Sigmoid colon (tissue), 7 donors: ENCODE data around the gene DSCAML1. TPM values are rescaled to one million over a fixed set of nuclear protein-coding genes. Genes with fewer than 3 reads are reported as not detected.

Experiments
- DNase-seq: peaks from one replicate; pipeline ENCODE4 v3.0.0-alpha.2; 2019
- H3K27ac ChIP-seq, 4 donors: fragments of 200-600 bp; sonication (generic); one replicate each; pipeline ENCODE4 v1.5.1; 2016 to 2019; ENCODE audit warnings: mild to moderate bottlenecking in 1 of 4
- H3K27me3 ChIP-seq, 3 donors: fragments of 200-600 bp; sonication (generic); one replicate each; pipeline ENCODE4 v1.5.1; 2019; ENCODE audit warnings: mild to moderate bottlenecking in 1 of 3
- H3K36me3 ChIP-seq, 4 donors: fragments of 200-600 bp; sonication (generic); one replicate each; pipeline ENCODE4 v1.5.1; 2016 to 2019
- H3K4me1 ChIP-seq, 4 donors: fragments of 200-600 bp; sonication (generic); one replicate each; pipeline ENCODE4 v1.5.1; 2017 to 2019
- H3K4me3 ChIP-seq, 4 donors: fragments of 200-600 bp; sonication (generic); one replicate each; pipeline ENCODE4 v1.5.1; 2017 to 2019; ENCODE audit warnings: mild to moderate bottlenecking in 2 of 4, moderate library complexity in 1 of 4
- H3K9me3 ChIP-seq, 4 donors: fragments of 200-600 bp in 3 of 4; sonication (generic) in 3 of 4; one replicate each; pipeline versions ENCODE4 v1.5.1 to v1.6.1; 2013 to 2019
- EP300 ChIP-seq, 4 donors: sonication (generic); formaldehyde crosslinking; IDR thresholded peaks; one replicate each; pipeline ENCODE4 v1.6.1; 2017; ENCODE audit warnings: antibody characterized with exemption in 4 of 4
- POLR2A ChIP-seq, 2 donors: fragments of 450-650 bp; IDR thresholded peaks; one replicate each; pipeline ENCODE4 v1.6.1; 2016; ENCODE audit warnings: antibody characterized with exemption in 2 of 2, mild to moderate bottlenecking in 2 of 2, moderate library complexity in 2 of 2
- POLR2AphosphoS5 ChIP-seq, 4 donors: sonication (generic); formaldehyde crosslinking; IDR thresholded peaks; one replicate each; pipeline ENCODE4 v1.6.1; 2017; ENCODE audit warnings: antibody characterized with exemption in 4 of 4
- whole genome bisulfite sequencing, 2 donors: extraction: QIAGEN DNeasy Blood & Tissue Kit; methylation state at CpG; one replicate each; pipeline ENCODE4 v1.1.7; 2013; 5-methylcytosine and 5-hydroxymethylcytosine counted together
- intact Hi-C: fragments of 100-400 bp; cut with DNase I; formaldehyde crosslinking; loops from one replicate; pipeline ENCODE4 v1.15.1; 2023
- polyA plus RNA-seq, 3 donors: library from polyadenylated mRNA; stranded (reverse); fragments of 200-250 nt; gene quantifications; one replicate each; pipeline ENCODE4 v1.2.3, GENCODE V29; 2013
- total RNA-seq, 4 donors: library from RNA; depleted of rRNA; stranded (reverse); fragments of >200 nt; gene quantifications; one replicate each; pipeline ENCODE4 v1.1.0, GENCODE V29; 2016
- TF ChIP-seq, protein P1 (sequence below), 4 experiments: fragments of 450-650 bp in 3 of 4; fragments of 200-600 bp in 1 of 4; IDR thresholded peaks; one replicate each; pipeline ENCODE4 v1.5.1; 2016 to 2019; ENCODE audit warnings: antibody characterized with exemption in 4 of 4, mild to moderate bottlenecking in 3 of 4, moderate library complexity in 2 of 4
- donor health status: healthy with polysubstance abuse.
- donor health status: Bipolar disorder and iron deficiency.
- donor health status: healthy.

DSCAML1 gene
- total and polyA plus RNA-seq, 7 donors: under 0.01 to 7.5 (median 1.2) TPM

DNA sequence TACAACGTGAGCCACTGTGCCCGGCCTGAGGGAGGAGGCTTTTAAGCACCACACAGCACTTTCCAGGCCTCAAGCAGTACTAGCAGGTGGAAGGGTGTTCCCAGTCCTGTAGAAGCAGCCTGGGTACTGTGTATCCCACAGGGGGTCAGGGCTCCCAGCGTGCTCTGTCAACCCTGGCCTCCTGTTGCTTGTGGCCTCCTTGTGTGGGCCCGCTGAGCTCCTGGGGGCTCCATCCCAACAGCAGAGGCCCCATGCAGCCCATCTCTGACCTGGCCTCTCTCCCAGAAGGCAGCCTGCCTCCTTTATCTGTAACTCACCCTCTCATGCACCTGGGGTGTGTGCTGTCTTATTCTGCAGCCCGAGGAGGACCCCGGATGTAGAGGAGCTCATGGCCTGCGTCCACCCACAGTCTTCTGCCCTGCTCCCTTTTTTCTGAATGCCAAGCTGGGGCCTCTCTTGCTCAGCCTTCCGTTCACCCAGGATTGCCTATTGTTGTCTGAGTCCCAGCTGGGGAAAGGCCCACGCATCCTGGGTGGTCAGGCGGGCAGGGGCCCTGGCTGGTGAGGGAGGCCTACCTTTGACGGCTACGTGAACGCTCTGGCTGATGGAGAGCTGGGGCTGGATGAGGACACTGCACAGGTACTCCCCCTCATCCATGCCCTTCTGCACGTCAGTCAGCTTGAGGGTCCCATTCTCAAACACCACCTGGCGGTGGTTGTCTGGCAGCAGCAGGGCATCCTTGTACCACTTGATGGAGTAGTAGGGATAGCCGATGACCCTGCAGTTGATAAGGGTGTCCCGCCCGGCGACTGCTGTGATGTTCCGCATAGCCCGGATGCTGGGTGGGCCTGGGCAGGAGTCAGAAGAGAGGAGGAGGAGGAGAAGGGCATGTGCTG lies 280.9 kb downstream of the DSCAML1 start:
- intact Hi-C loops: no loop called here
- H3K9me3 ChIP-seq: no peaks in the 10 kb centered on the region
- H3K36me3 ChIP-seq: peaks cover 0 to 20% (median 0%) of the 10 kb centered on the region in 4 donors
- 94% methylated on average over 21 of the region's 21 CpGs for WGBS, 2 donors
- TF ChIP-seq POLR2A (IDR thresholded peaks at IDR 0.05) (no peak), EP300 (IDR thresholded peaks at IDR 0.05) (no peak), POLR2AphosphoS5 (IDR thresholded peaks at IDR 0.05) (no peak)
- TF ChIP-seq, protein P1, sequence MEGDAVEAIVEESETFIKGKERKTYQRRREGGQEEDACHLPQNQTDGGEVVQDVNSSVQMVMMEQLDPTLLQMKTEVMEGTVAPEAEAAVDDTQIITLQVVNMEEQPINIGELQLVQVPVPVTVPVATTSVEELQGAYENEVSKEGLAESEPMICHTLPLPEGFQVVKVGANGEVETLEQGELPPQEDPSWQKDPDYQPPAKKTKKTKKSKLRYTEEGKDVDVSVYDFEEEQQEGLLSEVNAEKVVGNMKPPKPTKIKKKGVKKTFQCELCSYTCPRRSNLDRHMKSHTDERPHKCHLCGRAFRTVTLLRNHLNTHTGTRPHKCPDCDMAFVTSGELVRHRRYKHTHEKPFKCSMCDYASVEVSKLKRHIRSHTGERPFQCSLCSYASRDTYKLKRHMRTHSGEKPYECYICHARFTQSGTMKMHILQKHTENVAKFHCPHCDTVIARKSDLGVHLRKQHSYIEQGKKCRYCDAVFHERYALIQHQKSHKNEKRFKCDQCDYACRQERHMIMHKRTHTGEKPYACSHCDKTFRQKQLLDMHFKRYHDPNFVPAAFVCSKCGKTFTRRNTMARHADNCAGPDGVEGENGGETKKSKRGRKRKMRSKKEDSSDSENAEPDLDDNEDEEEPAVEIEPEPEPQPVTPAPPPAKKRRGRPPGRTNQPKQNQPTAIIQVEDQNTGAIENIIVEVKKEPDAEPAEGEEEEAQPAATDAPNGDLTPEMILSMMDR (IDR thresholded peaks at IDR 0.05): no peak
- H3K27ac ChIP-seq: no peak overlapping the region
- no peak overlapping the region for H3K4me3 ChIP-seq
- DNase-seq: no peak
- H3K4me1 ChIP-seq: no peaks in the 10 kb centered on the region
- H3K27me3 ChIP-seq: no peaks in the 10 kb centered on the region

DNA sequence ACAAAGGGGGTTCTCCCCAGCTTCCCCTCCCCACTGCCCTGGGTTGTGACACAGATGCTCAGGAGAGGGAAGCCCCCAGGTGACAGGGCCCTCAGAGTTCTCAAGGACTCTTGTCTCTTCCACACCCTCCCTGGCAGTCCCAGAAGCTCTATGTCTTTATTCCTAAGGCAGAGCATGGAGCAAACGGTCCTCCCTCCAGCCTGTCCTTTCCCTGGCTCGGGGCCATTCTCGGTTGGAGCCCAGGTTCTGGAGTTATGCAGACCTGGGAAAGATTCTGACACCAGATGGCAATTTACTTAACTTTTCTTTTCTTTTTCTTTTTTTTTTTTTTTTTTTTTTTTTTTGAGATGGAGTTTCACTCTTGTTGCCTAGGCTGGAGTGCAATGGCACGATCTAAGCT lies 282.8 kb downstream of the DSCAML1 start:
- WGBS, 2 donors: 84 to 91% methylated on average over 4 of the region's 4 CpGs
- no peak for DNase-seq
- Histone ChIP-seq H3K27ac (no peak overlapping the region), H3K4me3 (no peak overlapping the region), H3K36me3 (peaks cover 0 to 10% (median 0%) of the 10 kb centered on the region in 4 donors), H3K4me1 (no peaks in the 10 kb centered on the region), H3K27me3 (no peaks in the 10 kb centered on the region), H3K9me3 (no peaks in the 10 kb centered on the region)
- TF ChIP-seq POLR2A (IDR thresholded peaks at IDR 0.05) (no peak), EP300 (IDR thresholded peaks at IDR 0.05) (no peak), POLR2AphosphoS5 (IDR thresholded peaks at IDR 0.05) (no peak)
- TF ChIP-seq, protein P1 (IDR thresholded peaks at IDR 0.05): no peak
- intact Hi-C loops: no loop called here

DNA sequence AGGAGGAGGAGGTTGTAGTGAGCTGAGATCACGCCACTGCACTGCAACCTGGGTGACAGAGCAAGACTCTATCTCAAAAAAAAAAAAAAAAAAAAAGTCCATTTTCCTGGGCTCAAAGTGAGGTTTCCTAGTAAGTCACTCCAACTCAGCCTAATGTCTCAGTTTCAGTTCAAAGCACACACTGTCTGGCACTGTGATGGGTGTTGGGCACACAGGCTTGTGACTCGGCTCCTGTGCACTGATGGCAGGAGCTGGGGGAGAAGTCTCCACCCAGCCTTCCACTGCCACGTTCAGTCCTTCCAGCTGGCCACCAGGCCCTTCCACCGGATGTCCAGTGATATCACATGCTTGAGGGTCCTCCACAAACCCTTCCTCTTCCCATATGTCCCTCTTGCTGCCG lies 283.4 kb downstream of the DSCAML1 start:
- intact Hi-C loops: no loop called here
- no peaks in the 10 kb centered on the region for H3K9me3 ChIP-seq
- H3K27me3 ChIP-seq: no peaks in the 10 kb centered on the region
- DNase-seq: no peak
- H3K27ac ChIP-seq: no peak overlapping the region
- WGBS, 2 donors: 66 to 68% methylated on average over 5 of the region's 5 CpGs
- no peak for TF ChIP-seq POLR2AphosphoS5 (IDR thresholded peaks at IDR 0.05)
- no peak for TF ChIP-seq POLR2A (IDR thresholded peaks at IDR 0.05)
- no peak for TF ChIP-seq EP300 (IDR thresholded peaks at IDR 0.05)
- TF ChIP-seq, protein P1 (IDR thresholded peaks at IDR 0.05): no peak
- no peaks in the 10 kb centered on the region for H3K4me1 ChIP-seq
- H3K4me3 ChIP-seq: no peak overlapping the region
- peaks cover 0 to 7% (median 0%) of the 10 kb centered on the region in 4 donors for H3K36me3 ChIP-seq

DNA sequence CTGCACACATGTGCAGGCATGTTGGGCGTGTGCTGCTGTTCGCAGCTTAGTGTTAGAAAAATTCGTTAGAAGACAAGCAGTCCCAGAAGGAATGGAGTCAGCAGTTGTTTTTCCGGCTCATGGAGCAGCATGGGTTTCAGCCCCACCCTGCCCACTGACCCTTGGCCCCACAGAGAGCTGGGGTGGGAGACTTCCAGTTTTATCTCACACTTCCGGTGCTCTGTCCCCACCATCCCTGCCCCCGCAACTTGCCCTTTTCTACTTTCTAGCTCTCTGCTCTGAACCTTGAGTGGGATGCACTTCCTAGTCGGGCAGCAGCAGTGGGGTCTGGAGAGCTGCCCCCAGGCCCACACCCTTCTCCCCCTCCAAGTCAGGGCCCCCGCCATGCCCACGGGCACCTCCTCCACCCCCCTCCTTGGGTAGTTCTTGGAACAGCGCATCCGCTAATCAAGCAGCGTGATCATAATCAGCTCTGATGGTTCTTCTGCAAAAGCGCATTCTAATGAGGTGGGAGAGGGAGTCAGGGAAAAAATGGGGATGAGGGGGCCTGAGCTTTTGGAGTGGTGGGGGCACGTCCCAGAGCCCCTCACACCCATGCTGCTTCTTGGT lies 285.0 kb downstream of the DSCAML1 start:
- peaks cover 0 to 7% (median 0%) of the 10 kb centered on the region in 4 donors for H3K36me3 ChIP-seq
- H3K4me1 ChIP-seq: no peaks in the 10 kb centered on the region
- 16 to 59% methylated on average over 14 of the region's 14 CpGs for WGBS, 2 donors
- no peak overlapping the region for H3K4me3 ChIP-seq
- H3K27ac ChIP-seq: no peak overlapping the region
- no peaks in the 10 kb centered on the region for H3K9me3 ChIP-seq
- DNase-seq: no peak
- intact Hi-C loops: no loop called here
- H3K27me3 ChIP-seq: no peaks in the 10 kb centered on the region
- TF ChIP-seq, protein P1 (IDR thresholded peaks at IDR 0.05): no peak
- TF ChIP-seq EP300 (IDR thresholded peaks at IDR 0.05) (no peak), POLR2AphosphoS5 (IDR thresholded peaks at IDR 0.05) (no peak), POLR2A (IDR thresholded peaks at IDR 0.05) (no peak)
